Activated effector memory CD4-positive, alpha-beta T cell treated with anti-CD3 and anti-CD28 coated beads, Interleukin-2, amount 50 U/mL, for 16 hours (primary cell): ENCODE results near the gene TAS1R3.

Source experiments
- DNase-seq: peaks from one replicate; pipeline ENCODE4 v3.0.0-alpha.2; 2020

TAS1R3 gene

DNA sequence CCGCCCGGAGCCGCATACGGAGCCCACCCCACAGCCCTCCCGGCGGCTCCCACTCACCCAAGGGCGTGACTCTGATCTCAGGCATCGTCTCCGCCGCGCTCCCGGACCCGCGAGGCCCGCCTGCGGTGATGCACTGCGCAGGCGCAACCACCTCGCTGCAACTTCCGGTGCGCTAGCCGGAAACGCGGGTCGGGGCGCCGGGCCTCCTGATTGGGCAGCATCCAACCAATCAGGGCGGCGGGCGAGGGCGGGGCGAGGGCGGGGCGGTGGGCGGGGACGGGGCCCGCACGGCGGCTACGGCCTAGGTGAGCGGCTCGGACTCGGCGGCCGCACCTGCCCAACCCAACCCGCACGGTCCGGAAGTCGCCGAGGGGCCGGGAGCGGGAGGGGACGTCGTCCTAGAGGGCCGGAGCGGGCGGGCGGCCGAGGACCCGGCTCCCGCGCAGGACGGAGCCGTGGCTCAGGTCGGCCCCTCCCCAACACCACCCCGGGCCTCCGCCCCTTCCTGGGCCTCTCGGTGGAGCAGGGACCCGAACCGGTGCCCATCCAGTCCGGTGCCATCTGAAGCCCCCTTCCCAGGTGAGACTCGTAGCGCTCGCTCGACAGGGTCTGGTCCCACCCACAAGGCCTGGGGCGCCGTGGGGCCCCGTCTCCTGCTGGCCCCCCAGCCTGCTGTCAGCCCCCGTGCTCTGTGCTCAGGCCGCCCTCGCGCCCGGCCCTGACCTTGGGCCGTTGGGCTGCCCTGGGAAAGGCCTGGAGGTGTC lies 6.4 kb upstream of the TAS1R3 start, which contains the start of the genes CPTP and INTS11:
TSS of gene CPTP (plus strand) at position 279 of the 764 bp plus-strand sequence. CDS start 2,109 bp downstream, outside the sequence.
TSS of gene INTS11 (minus strand) at position 137 of the 764 bp plus-strand sequence. CDS start at position 85, 52 bp downstream.
- peak; percentile 99 for DNase-seq

DNA sequence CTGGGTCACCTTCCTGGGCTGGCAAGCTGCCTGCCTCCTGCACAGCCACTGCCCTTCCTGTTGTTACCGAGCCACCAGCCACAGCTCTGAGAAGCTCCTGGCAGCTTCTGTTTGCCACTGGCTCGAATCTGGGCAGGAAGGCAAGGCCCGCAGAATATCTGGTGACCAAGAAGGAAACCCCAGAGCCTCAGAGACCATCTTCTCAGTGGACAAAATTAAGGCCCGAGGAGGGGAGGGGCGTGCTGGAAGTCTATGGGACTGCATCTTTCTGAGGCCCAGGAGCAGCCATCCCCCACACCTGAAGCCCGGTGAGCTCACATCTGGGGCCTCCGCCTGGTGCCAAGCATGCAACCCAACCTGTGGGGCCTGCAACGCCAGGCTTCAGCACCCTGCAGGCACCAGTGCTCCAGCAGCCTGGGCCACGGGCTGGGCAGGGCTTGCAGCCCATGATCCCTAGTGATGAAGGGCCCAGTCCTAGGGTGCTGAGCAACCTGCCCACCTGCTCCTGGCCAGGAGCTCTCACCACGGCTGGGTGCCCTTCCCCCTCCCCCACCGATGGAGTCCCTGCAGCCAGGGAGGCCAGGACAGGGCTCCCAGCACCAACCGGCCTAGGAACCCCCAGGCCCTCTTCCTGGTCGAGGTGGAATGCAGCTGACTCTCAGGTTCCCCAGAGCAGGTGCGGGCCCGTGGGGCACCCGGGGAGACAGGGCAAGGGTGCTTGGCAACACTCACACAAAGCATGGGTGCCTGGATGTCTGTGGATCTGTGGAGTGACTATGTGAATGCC lies 5.6 kb upstream of the TAS1R3 start:
- DNase-seq: no peak

DNA sequence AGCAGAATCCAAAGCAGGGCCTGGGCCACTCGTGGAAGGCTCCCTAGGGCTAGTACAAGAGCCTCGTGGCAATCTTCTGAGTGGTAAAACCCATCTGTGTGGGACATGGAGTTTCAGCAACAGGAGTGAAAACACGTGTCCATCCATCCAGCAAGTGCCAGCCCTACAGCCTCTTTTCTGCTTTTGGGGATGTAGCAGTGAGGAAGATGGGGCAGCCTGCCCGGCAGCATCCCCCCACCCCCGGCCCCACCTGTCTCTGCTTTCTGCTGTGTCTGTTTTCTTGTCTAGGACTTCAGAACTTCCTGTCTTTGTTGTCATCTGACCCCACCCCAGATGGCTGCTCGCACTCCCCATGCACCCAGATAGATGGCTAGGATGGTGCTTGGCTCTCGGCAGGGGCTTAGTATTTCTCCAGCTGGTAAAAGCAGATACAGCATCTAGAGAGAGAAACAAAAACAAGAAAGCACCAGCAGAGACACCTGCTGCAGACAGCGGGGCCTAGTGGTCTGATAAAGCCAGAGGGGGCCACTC lies 4.9 kb upstream of the TAS1R3 start:
- no peak for DNase-seq

GRCh38 chr1:1327291-1327690 lies 3.8 kb upstream of the TAS1R3 start:
- DNase-seq: no peak

DNA sequence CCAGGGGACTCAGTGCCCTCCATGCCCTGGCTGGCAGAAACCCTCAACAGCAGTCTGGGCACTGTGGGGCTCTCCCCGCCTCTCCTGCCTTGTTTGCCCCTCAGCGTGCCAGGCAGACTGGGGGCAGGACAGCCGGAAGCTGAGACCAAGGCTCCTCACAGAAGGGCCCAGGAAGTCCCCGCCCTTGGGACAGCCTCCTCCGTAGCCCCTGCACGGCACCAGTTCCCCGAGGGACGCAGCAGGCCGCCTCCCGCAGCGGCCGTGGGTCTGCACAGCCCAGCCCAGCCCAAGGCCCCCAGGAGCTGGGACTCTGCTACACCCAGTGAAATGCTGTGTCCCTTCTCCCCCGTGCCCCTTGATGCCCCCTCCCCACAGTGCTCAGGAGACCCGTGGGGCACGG lies 2.8 kb upstream of the TAS1R3 start:
- DNase-seq: no peak

DNA sequence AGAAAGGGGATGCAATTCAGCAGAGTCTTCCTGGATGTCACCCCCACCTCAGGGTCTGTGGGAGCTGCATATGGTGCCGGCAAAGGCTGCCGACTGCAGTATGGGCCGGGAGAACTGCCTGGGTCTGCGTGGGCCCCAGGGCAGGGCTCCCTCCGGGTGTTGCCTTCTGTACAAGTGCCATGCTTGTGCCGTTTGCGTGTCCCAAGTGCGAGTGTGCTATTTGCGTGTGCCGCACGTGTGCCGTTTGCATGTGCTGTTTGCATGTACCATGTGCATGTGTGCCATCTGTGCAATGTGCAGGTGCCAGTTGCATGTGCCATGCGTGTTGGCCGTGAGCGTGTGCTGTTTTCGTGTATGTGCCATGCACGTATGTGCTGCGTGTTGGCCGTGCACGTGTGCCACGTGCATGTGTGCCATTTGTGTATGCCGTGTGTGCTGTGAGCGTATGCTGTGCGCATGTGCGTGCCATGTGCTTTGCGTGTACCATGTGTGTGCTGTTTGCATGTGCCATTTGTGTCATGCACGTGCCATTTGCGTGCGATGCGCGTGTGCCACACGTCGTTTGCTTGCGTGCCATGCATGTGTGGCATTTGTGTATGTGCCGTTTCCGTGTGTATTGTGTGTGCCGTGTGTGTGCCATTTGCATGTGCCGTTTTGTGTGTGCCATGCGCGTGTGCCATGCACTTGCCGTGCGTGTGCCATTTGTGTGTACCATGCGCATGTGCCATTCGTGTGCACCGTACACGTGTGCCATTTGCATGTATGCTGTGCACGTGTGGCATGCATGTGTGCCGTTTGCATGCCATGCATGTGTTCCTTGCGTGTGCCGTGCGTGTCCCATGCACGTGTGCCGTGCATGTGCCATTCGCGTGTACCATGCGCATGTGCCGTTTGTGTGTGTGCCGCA lies 1.5 kb upstream of the TAS1R3 start:
- DNase-seq: no peak

DNA sequence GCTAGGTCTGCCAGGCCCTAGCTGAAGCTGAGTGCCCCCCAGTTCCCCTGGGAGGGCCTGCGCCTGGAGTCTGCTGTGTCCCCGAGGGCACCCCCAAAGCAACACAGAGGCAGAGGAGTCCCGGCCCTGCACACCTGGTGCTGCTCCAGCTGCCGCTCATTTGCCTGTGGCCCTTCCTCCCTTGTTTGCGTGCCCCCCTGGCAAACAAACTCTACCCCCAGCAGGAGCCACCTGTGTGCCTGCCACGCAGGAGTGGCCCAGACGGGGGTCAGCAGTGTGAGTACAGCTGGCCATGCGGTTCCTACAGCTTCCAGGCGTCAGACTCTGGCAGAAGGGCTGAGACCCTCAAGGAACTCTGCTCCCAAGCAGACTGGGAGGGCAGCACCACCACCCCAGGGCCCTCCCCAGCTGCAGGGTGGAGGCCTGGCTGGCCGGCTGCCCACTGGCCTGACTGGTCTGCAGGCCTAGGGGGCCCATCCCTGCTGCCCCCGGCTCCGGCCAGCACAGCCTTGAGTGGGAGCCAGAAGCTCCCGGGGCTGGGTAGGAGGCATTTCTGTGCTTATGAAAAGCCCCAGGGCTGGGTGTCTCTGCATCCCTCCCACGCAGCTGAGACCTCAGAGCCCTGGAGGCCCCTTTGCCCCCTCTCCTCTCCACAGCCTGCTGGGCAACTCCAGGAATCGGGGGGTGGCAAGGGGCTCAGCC lies 563 bp upstream of the TAS1R3 start:
- no peak for DNase-seq

- DNase-seq: no peak
Measured at GRCh38 chr1:1332031-1332755, 1.1 kb downstream of the TAS1R3 start.

- DNase-seq: no peak
Measured at GRCh38 chr1:1332774-1333480, 1.8 kb downstream of the TAS1R3 start.

- DNase-seq: no peak
Measured at GRCh38 chr1:1333551-1334241, 2.6 kb downstream of the TAS1R3 start.

DNA sequence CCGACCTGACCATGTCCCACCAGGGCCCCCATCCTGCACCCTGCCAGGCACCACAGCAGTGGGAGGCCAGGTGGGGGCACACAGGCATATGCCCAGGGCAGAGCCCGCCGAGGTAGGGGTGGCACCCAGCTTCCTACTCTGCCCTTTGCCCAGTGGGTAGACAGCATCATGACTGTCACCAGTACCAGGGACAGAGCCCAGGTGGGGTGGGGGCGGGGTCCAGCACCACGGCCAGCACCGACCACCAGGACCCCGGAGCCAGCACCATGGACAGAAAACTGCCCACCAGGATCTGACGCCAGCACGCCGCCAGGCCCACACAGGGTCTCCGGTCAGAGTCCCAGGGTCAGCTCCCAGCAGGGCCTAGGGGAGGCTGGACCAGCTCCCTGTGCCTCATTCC lies 3.8 kb downstream of the TAS1R3 start:
- no peak for DNase-seq

DNA sequence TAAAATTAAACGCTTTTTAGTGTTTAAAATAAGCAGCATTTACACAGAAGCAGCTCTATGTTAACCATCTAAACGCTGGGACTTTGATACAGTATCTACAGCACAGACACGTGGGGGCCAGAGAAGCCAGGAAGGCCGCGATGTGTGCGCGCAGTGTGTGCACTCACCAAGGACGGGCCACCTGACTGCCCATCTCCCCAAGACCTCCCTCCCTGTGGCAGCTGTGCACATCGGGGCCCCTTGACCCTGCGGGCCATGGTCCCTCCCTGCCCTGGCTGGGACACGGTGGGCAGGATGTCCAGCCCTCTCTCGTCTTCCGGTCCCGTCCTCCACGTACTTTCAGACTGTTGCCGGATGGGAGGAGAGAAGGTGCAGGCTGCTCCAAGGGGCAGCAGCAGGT lies 4.2 kb downstream of the TAS1R3 start:
- DNase-seq: no peak

DNA sequence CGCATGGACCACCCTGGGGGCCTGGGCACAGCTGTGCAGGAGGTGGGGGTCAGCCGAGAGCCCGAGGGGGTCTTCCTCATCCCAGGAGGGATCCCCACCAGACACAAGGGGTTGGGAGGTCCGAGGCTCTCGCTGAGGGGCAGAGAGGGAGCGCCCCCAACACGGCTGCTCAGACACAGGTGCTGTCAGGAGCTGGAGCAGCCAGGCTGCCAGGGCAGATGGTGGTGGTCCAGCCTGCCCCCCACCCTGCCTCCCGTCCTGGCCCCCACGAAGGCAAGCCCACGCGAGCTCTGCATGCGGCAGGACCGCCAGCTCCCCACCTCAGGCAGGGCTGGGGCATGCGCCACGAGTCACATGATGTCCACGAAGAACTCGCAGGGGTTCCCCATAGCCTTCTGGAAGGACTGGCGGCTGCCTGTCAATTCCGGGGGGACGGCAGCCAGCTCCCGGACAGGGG lies 4.7 kb downstream of the TAS1R3 start:
- no peak for DNase-seq

DNA sequence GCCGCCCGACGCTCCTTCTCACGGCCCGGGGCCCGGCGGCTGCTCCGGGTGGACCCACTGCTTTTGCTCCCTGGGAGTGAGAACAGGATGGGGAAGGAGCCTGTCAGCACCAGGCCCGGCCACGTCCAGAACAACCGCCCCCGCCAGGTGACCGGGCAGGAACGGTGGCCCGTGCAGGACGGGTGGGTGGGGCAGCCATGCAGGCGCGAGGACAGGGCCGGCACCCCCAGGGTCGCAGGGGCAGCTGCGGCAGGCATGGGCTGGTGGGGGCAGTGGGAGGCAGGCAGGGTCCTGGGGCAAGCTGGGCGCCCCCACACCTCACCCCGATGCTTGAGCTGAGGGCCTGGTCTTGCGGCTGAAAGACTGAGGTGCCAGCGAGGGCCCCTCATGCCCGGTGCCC lies 5.4 kb downstream of the TAS1R3 start:
- no peak for DNase-seq

DNA sequence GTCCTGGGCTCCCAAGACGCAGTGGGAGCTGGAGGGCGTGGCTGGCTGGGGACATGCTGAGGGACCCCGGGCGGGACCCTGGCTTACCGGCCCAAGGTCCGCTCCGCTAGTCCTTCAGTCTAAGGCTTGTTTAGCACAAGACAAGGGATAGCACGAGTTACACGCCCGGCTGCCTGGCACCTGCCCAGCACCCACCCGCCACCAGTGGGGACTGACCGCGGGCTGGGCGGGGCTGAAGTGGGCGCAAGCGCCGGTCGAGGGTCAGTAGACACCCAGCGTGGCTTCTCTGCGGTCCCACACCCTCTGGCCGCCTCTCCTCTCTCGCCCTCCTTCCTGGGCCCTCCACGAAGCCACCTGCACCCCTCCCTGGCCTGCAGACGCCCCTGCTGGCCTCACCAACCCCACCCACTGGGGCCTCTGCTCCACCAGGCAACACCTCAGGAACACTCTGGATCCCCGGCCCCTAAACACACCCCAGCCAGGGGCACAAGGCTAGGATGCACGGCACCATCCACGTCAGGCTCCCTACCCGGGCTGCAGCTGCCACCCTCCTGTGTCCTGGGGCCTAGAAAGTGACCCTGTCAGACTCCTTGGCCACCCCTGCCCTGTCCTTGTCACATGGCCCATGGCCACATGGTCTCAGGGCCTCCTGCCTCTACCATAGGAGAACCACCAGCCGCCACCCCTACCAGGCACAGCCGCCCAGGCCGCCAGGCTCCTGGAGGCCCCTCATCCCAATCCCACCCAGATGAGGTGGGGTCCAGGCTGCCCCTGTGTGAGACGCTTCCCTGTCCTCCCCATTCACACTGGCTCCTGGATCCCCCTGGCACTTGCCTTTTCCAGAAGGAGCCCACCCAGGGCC lies 6.1 kb downstream of the TAS1R3 start:
- no peak for DNase-seq

GRCh38 chr1:1337793-1338147 lies 6.7 kb downstream of the TAS1R3 start:
- DNase-seq: no peak

GRCh38 chr1:1338278-1338677 lies 7.2 kb downstream of the TAS1R3 start:
- DNase-seq: no peak

- DNase-seq: no peak
Measured at GRCh38 chr1:1340185-1340584, 9.1 kb downstream of the TAS1R3 start.
